SH-SY5Y (cell line): ENCODE data around the gene ZNF32.

Experiments
- GATA2 ChIP-seq: IDR thresholded peaks from 2 replicates; pipeline ENCODE4 v1.6.1; 2011; ENCODE audit warnings: mild to moderate bottlenecking, low read depth, low read length
- GATA3 ChIP-seq: IDR thresholded peaks from 2 replicates; pipeline ENCODE4 v1.6.1; 2011; ENCODE audit warnings: low read depth, mild to moderate bottlenecking, low read length, moderate library complexity

- no peak for TF ChIP-seq GATA2
- TF ChIP-seq GATA3, result no peak
These were observed 44.9 kb upstream of the ZNF32 start for GRCh38 chr10:43693602-43694001.
